ENCODE results near the gene ABHD3. TPM values are rescaled to one million over a fixed set of nuclear protein-coding genes. Genes with fewer than 3 reads are reported as not detected.
"Not testable (repeated sequence)": the region's sequence is repeated elsewhere in the genome, so short reads cannot be mapped to it uniquely, and the experiment has no call there.

The ABHD3 gene
- 11.2 TPM for polyA plus RNA-seq (ENCODE audit: insufficient read length)

- peak; percentile 90 for DNase-seq
Observed at GRCh38 chr18:21704603-21705364, at the start of gene ABHD3. ABHD3 (minus strand) TSS chr18:21704774; CDS start chr18:21704665, 109 bp downstream.

- no peak for DNase-seq
Observed at GRCh38 chr18:21747764-21748693, 43.5 kb upstream of the ABHD3 start.

GRCh38 chr18:21747268-21747667 is 42.7 kb upstream of the ABHD3 start:
- no peak for DNase-seq

DNA sequence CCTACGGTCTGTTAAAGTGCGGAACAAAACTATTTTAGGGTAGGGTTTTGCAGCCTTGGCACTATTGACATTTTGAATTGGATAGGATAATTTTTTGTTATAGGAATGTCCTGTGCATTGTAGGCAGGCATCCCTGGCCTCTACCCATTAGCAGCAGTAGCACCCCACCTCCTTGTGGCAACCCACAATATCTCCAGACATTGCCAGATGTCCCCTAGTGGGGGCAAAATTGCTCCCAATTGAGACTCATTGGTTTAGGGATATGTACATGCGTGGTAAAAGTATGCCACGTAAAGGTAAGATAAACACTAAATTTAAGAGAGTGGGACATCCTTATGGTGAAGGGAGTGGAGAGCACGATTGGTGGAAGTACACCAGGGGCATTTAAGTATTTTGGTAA is 40.7 kb upstream of the ABHD3 start:
- DNase-seq = no peak

DNA sequence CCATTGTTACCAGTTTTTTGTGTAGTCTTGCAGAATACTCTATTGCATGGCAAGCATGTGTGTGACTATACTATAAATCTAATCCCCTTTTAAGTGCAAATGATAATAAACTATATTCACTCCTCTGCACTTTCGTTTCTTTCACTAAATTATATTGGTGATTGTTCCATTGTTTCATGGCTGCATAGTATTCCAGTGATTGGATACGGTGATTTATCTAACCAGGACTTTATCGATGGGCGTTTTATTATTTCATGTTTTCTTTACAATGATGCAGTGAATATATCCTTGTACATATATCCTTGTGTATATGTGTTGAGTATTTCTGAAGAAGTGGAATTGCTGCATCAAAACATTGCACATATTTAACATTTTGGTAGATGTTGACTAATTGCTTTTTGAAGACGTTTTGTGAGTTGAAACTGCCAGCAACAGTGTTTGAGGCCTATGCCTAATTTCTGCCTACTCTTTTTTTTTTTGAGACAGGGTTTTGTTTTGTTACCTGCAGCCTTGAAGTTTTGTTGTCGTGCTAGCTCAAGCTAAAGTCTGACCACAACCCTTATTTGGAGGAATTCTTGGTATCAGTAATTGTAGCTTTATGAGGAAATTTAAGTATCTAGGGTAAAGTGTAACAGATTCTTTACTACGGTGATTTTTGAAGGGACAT is 38.7 kb upstream of the ABHD3 start:
- no peak for DNase-seq

DNA sequence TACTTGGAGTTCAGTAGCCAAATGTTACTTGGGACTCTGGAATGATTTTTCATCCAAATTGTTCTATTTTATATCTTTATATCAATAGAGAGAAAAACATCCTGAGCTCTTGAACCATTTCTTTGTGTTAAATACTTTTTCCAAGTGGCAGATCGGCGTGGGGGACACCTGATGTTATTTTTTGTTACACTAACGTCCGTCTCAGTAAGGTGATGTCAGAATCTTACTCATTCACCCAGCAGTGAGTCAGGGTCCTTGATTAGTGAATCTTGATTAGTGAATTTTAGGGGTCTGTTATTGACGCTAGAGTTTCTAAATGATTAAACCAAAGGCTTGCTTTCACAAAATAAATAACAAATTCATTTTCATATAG is 37.7 kb upstream of the ABHD3 start:
- DNase-seq = no peak

DNA sequence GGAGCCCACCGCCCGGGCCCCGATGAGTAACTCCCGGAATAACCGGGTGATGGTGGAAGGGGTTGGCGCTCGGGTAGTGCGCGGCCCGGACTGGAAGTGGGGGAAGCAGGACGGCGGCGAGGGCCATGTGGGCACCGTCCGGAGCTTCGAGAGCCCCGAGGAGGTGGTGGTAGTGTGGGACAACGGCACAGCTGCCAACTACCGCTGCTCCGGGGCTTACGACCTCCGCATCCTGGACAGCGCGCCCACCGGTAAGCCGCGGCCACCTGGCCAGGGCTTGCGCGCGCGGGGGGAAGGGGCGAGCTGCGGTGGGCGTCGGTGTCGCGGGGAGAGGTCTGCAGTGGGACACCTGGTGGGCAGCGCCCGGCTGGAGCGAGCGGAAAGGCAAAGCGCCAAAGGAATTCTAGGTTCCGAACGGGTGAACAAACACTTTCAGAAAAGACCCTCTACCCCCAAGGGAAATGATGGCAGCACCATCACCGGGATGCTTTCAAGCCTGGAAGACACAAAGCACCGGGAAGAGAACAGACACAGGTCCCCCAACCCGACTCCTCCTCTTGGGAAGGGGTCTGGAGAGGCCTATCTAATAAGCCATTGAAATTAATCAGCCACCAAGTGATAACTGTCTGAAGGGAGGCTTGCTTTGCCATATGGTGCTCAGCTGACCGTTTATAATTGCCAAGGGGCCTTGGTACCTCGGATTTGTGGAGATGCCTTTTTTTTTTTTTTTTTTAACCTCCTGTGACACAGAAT is 37.2 kb upstream of the ABHD3 start:
- DNase-seq = peak; percentile 36

DNA sequence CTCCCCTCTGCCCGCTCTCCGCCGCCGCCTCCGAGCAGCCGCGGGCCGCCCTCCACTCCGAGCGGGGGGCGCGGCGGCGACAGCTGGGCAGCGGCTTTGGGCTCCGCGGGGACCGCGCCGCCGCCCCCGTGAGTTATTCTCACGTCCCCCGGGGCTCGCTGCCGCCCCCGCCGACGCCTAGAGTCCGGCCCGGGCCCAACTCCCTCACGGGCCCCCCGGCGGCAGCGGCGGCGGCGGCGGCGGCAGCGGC is 36.7 kb upstream of the ABHD3 start:
- DNase-seq = no peak

GRCh38 chr18:21740538-21741311 is 36.2 kb upstream of the ABHD3 start, which contains the start of gene MIB1:
MIB1 (plus strand) TSS chr18:21740792; CDS start chr18:21741584, 792 bp downstream.
- DNase-seq = peak; percentile 99

- peak; percentile 23 for DNase-seq
Observed at GRCh38 chr18:21739604-21740537, 35.3 kb upstream of the ABHD3 start.

DNA sequence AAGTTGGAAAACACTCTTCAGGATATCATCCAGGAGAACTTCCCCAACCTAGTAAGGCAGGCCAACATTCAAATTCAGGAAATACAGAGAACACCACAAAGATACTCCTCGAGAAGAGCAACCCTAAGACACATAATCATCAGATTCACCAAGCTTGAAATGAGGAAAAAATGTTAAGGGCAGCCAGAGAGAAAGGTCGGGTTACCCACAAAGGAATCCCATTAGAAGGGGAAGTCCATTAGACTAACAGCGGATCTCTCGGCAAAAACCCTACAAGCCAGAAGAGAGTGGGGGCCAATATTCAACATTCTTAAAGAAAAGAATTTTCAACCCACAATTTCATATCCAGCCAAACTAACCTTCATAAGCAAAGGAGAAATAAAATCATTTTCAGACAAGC is 32.4 kb upstream of the ABHD3 start:
- not testable (repeated sequence) for DNase-seq

DNA sequence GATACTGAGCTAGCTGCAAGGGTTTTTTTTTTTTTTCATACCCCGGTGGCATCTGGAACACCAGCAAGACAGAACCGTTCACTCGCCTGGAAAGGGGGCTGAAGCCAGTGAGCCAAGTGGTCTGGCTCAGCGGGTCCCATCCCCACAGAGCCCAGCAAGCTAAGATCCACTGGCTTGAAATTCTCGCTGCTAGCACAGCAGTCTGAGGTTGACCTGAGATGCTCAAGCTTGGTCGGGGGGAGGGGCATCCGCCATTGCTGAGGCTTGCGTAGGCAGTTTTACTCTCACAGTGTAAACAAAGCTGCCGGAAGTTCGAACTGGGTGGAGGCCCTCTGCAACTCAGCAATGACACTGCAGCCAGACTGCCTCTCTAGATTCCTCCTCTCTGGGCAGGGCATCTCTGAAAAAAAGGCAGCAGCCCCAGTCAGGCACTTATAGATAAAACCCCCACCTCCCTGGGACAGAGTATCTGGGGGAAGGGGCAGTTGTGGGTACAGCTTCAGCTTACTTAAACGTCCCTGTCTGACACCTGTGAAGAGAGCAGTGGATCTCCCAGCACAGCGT is 31.0 kb upstream of the ABHD3 start:
- DNase-seq = no peak

GRCh38 chr18:21733011-21733410 is 28.4 kb upstream of the ABHD3 start:
- no peak for DNase-seq

GRCh38 chr18:21727702-21728101 is 23.1 kb upstream of the ABHD3 start:
- no peak for DNase-seq

- no peak for DNase-seq
Observed at GRCh38 chr18:21725201-21725600, 20.6 kb upstream of the ABHD3 start.

DNA sequence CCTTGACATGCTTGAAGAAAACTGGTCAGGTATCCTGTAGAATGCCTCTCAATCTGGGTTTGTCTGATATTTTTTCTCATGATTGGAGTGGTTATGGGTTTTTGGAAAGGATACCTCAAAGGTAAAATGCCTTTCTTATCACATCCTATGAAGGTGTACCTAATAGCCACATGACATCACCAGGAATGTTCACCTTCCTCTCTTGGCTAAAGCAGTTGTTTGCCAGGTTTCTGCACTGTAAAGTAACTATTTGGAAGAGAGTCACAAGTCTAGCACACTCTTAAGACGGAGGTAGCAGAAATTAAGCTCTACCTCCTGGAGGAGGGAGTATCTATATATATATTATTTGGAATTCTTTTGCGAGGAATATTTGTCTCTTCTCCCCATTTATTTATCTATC is 18.1 kb upstream of the ABHD3 start:
- DNase-seq = no peak

DNA sequence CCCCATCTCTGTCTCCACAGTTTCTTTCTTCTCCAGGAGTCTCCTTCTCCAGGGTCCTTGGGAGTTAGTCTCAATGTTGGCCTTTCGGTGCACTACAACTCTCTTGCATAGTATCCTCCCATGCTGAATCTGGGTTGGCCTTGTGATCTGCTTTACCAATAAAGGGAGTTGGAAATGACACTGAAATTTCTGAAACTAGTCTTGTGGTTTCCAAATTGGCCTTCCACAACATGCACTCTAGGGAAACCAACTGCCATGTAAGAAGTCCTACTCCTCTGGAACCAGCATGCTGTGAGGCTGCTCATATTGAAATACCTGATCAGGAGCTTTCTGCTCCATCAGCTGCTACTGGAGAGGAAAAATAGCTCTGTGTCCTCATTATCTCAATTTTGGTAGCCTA is 9.9 kb upstream of the ABHD3 start:
- no peak for DNase-seq

- not testable (repeated sequence) for DNase-seq
Observed at GRCh38 chr18:21707130-21707529, 2.6 kb upstream of the ABHD3 start.

DNA sequence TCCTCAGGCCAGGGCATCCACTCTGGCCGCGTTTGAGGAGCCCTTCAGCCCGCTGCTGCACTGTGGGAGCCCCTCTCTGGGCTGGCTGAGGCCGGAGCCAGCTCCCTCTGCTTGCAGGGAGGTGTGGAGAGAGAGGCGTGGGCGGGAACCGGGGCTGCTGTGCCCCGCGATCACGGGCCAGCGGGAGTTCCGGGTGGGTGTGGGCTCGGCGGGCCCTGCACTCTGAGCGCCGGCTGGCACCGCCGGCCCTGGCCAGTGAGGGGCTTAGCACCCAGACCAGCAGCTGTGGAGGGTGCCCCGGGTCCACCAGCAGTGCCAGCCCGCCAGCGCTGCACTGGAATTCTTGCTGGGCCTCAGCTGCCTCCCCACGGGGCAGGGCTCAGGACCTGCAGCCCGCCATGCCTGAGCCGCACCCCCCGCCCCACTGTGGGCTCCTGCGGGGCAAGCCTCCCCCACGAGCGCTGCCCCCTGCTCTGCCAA is 1.9 kb upstream of the ABHD3 start:
- DNase-seq = no peak

GRCh38 chr18:21703241-21703820 is 1.2 kb downstream of the ABHD3 start:
- DNase-seq = no peak

Data from hindlimb muscle (tissue), 1 donor.